HEK293T (cell line): ENCODE measurements around the gene DGKQ.

ENCODE experiments used
- CTCF ChIA-PET: fragments of 350-600 bp; formaldehyde crosslinking; extraction: SDS; loops from one replicate; lab custom pipeline; 2021; ENCODE audit warnings: antibody characterized with exemption, inconsistent platforms; lab: Yijun Ruan, JAX
- POLR2A ChIA-PET: fragments of 350-600 bp; formaldehyde crosslinking; extraction: SDS; loops from one replicate; lab custom pipeline; 2020; ENCODE audit warnings: antibody characterized with exemption, inconsistent platforms; lab: Yijun Ruan, JAX
- DNase-seq: peaks from one replicate; pipeline ENCODE4 v3.0.0; 2012; ENCODE audit warnings: mixed read lengths; ENCODE audit errors: extremely low spot score
- ARNT ChIP-seq: fragments of 450-650 bp; IDR thresholded peaks from 2 replicates; pipeline ENCODE4 v1.6.1; 2017; ENCODE audit warnings: mild to moderate bottlenecking
- BHLHE40 ChIP-seq: fragments of 450-650 bp; IDR thresholded peaks from 2 replicates; pipeline ENCODE4 v1.6.1; 2016; ENCODE audit warnings: mild to moderate bottlenecking, moderate library complexity, borderline replicate concordance
- CTBP1 ChIP-seq: fragments of 450-650 bp; IDR thresholded peaks from 2 replicates; pipeline ENCODE4 v1.6.1; 2016; ENCODE audit warnings: borderline replicate concordance
- ELF4 ChIP-seq: fragments of 450-650 bp; IDR thresholded peaks from 2 replicates; pipeline ENCODE4 v1.6.1; 2017; ENCODE audit warnings: antibody characterized with exemption
- FOXM1 ChIP-seq: fragments of 450-650 bp; IDR thresholded peaks from 2 replicates; pipeline ENCODE4 v1.6.1; 2017; ENCODE audit warnings: mild to moderate bottlenecking, borderline replicate concordance
- HDGF ChIP-seq: fragments of 450-650 bp; IDR thresholded peaks from 2 replicates; pipeline ENCODE4 v1.6.1; 2017; ENCODE audit warnings: antibody characterized with exemption, borderline replicate concordance
- L3MBTL2 ChIP-seq: fragments of 450-650 bp; conservative IDR thresholded peaks from 2 replicates; pipeline ENCODE4 v1.6.1; 2016; ENCODE audit warnings: mild to moderate bottlenecking
- LEF1 ChIP-seq: fragments of 450-650 bp; IDR thresholded peaks from 2 replicates; pipeline ENCODE4 v1.6.1; 2017; ENCODE audit warnings: mild to moderate bottlenecking, borderline replicate concordance
- PKNOX1 ChIP-seq: fragments of 450-650 bp; IDR thresholded peaks from 2 replicates; pipeline ENCODE4 v1.6.1; 2016
- SP1 ChIP-seq: fragments of 450-650 bp; IDR thresholded peaks from 2 replicates; pipeline ENCODE4 v1.6.1; 2017
- SUZ12 ChIP-seq: fragments of 450-650 bp; IDR thresholded peaks from 2 replicates; pipeline ENCODE4 v1.6.1; 2016; ENCODE audit warnings: mild to moderate bottlenecking
- TARDBP ChIP-seq: fragments of 450-650 bp; IDR thresholded peaks from 2 replicates; pipeline ENCODE4 v1.6.1; 2016
- ZNF384 ChIP-seq: fragments of 450-650 bp; IDR thresholded peaks from 2 replicates; pipeline ENCODE4 v1.6.1; 2016

The DGKQ gene

GRCh38 chr4:990746-991367 is 17.5 kb upstream of the DGKQ start:
- ChIA-PET POLR2A (no interaction called here), CTCF (interaction anchor here (0.6 kb wide), 1 partner anchor 59 kb away, joined by 3 read pairs; no protein-coding TSS in a partner anchor)
- no peak for TF ChIP-seq ZNF384
- TF ChIP-seq TARDBP: no peak
- no peak for TF ChIP-seq ELF4
- DNase-seq: no peak

GRCh38 chr4:989722-990471 is 16.5 kb upstream of the DGKQ start:
- DNase-seq: no peak
- ChIA-PET CTCF (interaction anchor here (0.6 kb wide), 1 partner anchor 60 kb away, joined by 3 read pairs; no protein-coding TSS in a partner anchor), POLR2A (no interaction called here)
- TF ChIP-seq SUZ12: no peak

DNA sequence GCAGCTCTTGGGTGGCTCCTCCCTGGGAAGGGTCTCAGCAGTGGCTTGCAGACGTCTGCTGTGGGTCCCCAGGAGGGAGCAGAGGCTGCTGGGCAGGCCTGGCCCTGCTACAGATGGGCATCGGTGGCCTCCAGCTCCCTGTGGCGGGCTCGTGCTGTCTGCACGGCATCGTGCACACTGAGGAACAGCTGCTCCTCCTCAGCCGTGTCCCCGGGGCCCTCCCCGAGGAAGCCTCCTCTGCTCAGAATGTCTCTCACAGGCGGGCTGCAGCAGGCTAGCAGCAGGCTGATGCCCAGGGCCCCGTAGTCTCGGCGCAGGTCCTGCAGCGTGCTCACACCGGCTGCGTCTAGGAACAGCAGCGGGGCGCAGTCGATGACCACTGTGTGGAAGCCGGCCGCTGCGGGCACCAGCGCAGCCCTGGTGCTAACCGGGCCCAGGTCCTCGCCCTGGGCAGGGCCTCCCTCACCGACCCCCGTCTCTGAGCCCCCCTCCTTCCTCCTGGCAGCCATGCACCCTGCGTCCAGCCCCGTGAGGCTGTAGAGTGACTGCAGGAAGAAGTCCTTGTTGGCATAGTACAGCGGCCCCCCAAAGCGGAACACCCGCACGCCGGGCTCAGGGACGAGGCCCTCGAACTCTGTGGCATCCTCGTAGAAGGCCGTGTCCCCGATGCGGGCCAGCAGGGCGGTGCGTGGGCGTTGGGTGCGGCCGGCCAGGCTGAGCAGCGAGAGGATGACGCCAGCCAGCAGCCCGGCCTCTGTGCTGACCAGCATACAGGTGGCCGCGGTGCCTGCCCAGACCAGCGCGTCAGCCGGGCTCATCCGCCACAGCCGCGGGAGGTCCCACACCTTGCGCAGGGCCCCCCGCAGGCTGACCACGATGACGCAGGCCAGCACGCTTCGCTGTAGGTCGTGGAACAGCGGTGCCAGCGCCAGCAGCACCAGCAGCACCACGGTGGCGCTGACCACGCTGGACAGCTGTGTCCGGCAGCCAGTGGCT is 15.7 kb upstream of the DGKQ start:
- POLR2A ChIA-PET: no interaction called here
- TF ChIP-seq SP1 (no peak), FOXM1 (no peak), CTBP1 (no peak), BHLHE40 (no peak), ARNT (no peak), ZNF384 (no peak), PKNOX1 (no peak)
- CTCF ChIA-PET: interaction anchor here (1.1 kb wide), 1 partner anchor 18 kb away, joined by 3 read pairs; no protein-coding TSS in a partner anchor
- no peak for DNase-seq

DNA sequence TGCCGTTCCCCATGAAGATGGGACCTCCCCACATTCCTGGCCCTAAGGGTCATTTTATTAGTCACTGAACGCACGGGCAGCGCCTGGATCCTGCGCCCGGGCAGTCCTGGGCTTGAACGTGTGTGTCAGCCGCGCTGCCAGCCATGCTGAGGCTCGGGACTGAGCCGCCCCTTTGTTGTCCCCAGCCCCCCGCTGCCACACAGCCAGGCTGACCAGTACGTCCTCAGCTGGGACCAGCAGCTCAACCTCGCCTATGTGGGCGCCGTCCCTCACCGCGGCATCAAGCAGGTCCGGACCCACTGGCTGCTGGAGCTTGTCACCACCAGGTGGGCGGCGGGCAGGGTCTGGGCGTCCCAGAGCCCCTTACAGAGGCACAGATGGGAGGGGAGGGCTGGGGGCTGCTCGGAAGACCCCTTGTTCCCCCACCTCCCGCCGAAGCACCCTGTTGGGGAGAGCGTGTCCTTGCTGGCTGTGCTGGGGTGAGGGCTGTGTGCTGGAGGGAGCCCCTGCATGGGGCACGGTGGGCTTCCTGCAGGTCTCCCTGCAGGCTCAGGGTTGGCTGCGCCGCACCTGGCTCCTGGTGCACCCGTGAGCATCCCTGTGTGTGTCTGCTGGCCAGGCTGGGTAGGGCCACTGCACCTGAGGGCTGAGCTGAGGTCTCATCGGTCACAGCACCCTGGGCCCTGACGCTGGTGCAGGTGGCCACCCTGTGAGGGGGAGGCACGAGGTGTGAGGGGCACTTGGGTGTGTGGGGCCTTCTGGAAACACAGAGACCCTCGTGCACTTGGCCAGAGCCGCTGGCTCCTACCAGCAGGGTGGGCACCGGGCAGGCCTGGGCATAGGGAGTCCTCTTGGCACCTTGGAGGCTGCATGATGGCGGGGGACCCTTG is 14.5 kb upstream of the DGKQ start:
- no peak for TF ChIP-seq HDGF
- CTCF ChIA-PET: interaction anchor here (0.5 to 1.1 kb wide), 4 partner anchors 10 to 340 kb away, joined by 3 to 9 read pairs (median 3); no protein-coding TSS in a partner anchor
- DNase-seq: no peak
- POLR2A ChIA-PET: interaction anchor here (0.5 to 1.8 kb wide), 10 partner anchors 11 to 245 kb away, joined by 3 to 11 read pairs (median 4); partner anchors contain the start of genes GAK and TMEM175

- peak; percentile 70 for DNase-seq
- POLR2A ChIA-PET: interaction anchor here (0.5 to 1.8 kb wide), 10 partner anchors 12 to 245 kb away, joined by 3 to 11 read pairs (median 4); partner anchors contain the start of genes GAK and TMEM175
- CTCF ChIA-PET: interaction anchor here (0.5 to 1.1 kb wide), 6 partner anchors 8 to 743 kb away, joined by 3 to 9 read pairs (median 3); no protein-coding TSS in a partner anchor
- peak; percentile 41; the same call in 1 of the 2 replicates for TF ChIP-seq LEF1
- TF ChIP-seq L3MBTL2: 0 out of 2 replicates have a peak, but pooled peaks have one; percentile 5
- no peak for TF ChIP-seq FOXM1
These were observed 13.7 kb upstream of the DGKQ start, which contains the start of gene IDUA for GRCh38 chr4:986879-987623. TSS of gene IDUA (plus strand) at chr4:987044. CDS start at chr4:987085, 41 bp downstream.

DNA sequence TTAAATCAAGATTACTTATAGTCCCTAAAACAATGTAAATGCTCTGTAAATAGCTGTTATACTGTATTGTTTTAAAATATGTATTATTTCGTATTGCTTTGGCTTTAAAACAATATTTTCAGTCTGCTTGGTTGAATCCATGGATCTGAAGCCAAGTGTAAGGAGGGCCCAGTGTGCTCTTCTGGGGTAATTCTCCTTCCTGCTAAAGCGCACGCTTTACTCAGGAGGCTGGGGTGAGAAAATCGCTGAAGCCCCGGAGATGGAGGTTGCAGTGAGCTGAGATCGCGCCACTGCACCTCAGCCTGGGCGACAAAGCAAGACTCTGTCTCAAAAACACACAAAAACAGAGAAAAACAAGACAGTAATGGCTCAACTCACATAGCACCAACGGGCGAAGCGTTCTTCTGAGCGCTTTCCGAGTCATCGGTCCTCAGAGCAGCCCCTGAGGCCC is 13.1 kb upstream of the DGKQ start:
- POLR2A ChIA-PET: interaction anchor here (1.0 to 1.8 kb wide), 6 partner anchors 23 to 244 kb away, joined by 4 to 11 read pairs (median 6); partner anchors contain the start of genes GAK and TMEM175
- TF ChIP-seq ARNT (no peak), L3MBTL2 (0 out of 2 replicates have a peak, but pooled peaks have one; percentile 16), ELF4 (no peak)
- DNase-seq: no peak
- CTCF ChIA-PET: interaction anchor here (0.6 to 1.1 kb wide), 5 partner anchors 7 to 742 kb away, joined by 3 to 9 read pairs (median 3); no protein-coding TSS in a partner anchor
